Vagina (tissue), 2 donors: ENCODE data around the gene LPP.

Source experiments
- CTCF ChIP-seq, 3 experiments: fragments of 450-650 bp in 2 of 3; fragments of 200-600 bp in 1 of 3; sonication (generic) in 1 of 3; IDR thresholded peaks; one replicate each; pipeline ENCODE4 v1.5.1; 2017 to 2019; ENCODE audit warnings: antibody characterized with exemption in 3 of 3, mild to moderate bottlenecking in 2 of 3, moderate library complexity in 2 of 3
- POLR2A ChIP-seq, 2 donors: fragments of 450-650 bp; IDR thresholded peaks; one replicate each; pipeline ENCODE4 v1.6.1; 2017; ENCODE audit warnings: antibody characterized with exemption in 2 of 2, mild to moderate bottlenecking in 2 of 2, moderate library complexity in 2 of 2
- POLR2AphosphoS5 ChIP-seq, 2 donors: sonication (generic); formaldehyde crosslinking; IDR thresholded peaks; one replicate each; pipeline ENCODE4 v1.9.0; 2017; ENCODE audit warnings: antibody characterized with exemption in 2 of 2, mild to moderate bottlenecking in 2 of 2, low read depth in 1 of 2; ENCODE audit not compliant: insufficient read depth in 1 of 2

- TF ChIP-seq CTCF (IDR thresholded peaks at IDR 0.05) (no peak), POLR2A (IDR thresholded peaks at IDR 0.05) (no peak), POLR2AphosphoS5 (IDR thresholded peaks at IDR 0.05; ENCODE audit: insufficient read depth in 1 of 2, low read depth in 1 of 2) (no peak)
Observed at GRCh38 chr3:188482929-188483328, 329.0 kb downstream of the LPP start.
